ENCODE results near the gene GRHPR. TPM values are rescaled to one million over a fixed set of nuclear protein-coding genes. Genes with fewer than 3 reads are reported as not detected.

The GRHPR gene
- total RNA-seq, 4 donors from 2014 or later: 99.0 to 186 (median 119) TPM

- TF ChIP-seq CTCF (IDR thresholded peaks at IDR 0.05; ENCODE audit: low read depth): no peak
Measured at GRCh38 chr9:37424686-37425297, 2.3 kb downstream of the GRHPR start.

GRCh38 chr9:37425298-37425752, 2.8 kb downstream of the GRHPR start:
- no peak for TF ChIP-seq CTCF (IDR thresholded peaks at IDR 0.05; ENCODE audit: low read depth)

- no peak for TF ChIP-seq CTCF (IDR thresholded peaks at IDR 0.05; ENCODE audit: low read depth)
Measured at GRCh38 chr9:37426846-37427245, 4.3 kb downstream of the GRHPR start.

- TF ChIP-seq CTCF (IDR thresholded peaks at IDR 0.05; ENCODE audit: low read depth): no peak
Measured at GRCh38 chr9:37428345-37428744, 5.8 kb downstream of the GRHPR start.

GRCh38 chr9:37429441-37430285, 7.2 kb downstream of the GRHPR start:
- no peak for TF ChIP-seq CTCF (IDR thresholded peaks at IDR 0.05; ENCODE audit: low read depth)

- no peak for TF ChIP-seq CTCF (IDR thresholded peaks at IDR 0.05; ENCODE audit: low read depth)
Measured at GRCh38 chr9:37430841-37431597, 8.5 kb downstream of the GRHPR start.

GRCh38 chr9:37432020-37432419, 9.5 kb downstream of the GRHPR start:
- TF ChIP-seq CTCF (IDR thresholded peaks at IDR 0.05; ENCODE audit: low read depth): no peak
